ENCODE measurements around the gene KIF5A.
"Not testable (repeated sequence)": the region's sequence is repeated elsewhere in the genome, so short reads cannot be mapped to it uniquely, and the experiment has no call there.

KIF5A gene

GRCh38 chr12:57558864-57559263 is 9.0 kb downstream of the KIF5A start:
- DNase-seq = no peak

GRCh38 chr12:57560516-57560915 is 10.7 kb downstream of the KIF5A start:
- DNase-seq = no peak

- DNase-seq = not testable (repeated sequence)
Measured at GRCh38 chr12:57561117-57561516, 11.3 kb downstream of the KIF5A start.

GRCh38 chr12:57563358-57563757 is 13.5 kb downstream of the KIF5A start:
- no peak for DNase-seq

GRCh38 chr12:57564178-57564740 is 14.4 kb downstream of the KIF5A start:
- no peak for DNase-seq

- DNase-seq = no peak
Measured at GRCh38 chr12:57568838-57569237, 19.0 kb downstream of the KIF5A start.

GRCh38 chr12:57569858-57570257 is 20.0 kb downstream of the KIF5A start:
- no peak for DNase-seq

- DNase-seq = not testable (repeated sequence)
Measured at GRCh38 chr12:57570438-57570837, 20.6 kb downstream of the KIF5A start.

- no peak for DNase-seq
Measured at GRCh38 chr12:57571926-57572762, 22.3 kb downstream of the KIF5A start.

- DNase-seq = no peak
Measured at GRCh38 chr12:57574795-57575194, 25.0 kb downstream of the KIF5A start.

- no peak for DNase-seq
Measured at GRCh38 chr12:57575771-57576612, 26.1 kb downstream of the KIF5A start.

- no peak for DNase-seq
Measured at GRCh38 chr12:57576613-57577160, 26.8 kb downstream of the KIF5A start.

GRCh38 chr12:57577981-57578758 is 28.3 kb downstream of the KIF5A start:
- no peak for DNase-seq

GRCh38 chr12:57579011-57579410 is 29.2 kb downstream of the KIF5A start:
- no peak for DNase-seq

- no peak for DNase-seq
Measured at GRCh38 chr12:57579677-57580465, 30.0 kb downstream of the KIF5A start.

- DNase-seq = no peak
Measured at GRCh38 chr12:57580466-57580795, 30.6 kb downstream of the KIF5A start.

GRCh38 chr12:57581802-57582201 is 32.0 kb downstream of the KIF5A start:
- DNase-seq = no peak

GRCh38 chr12:57582440-57582839 is 32.6 kb downstream of the KIF5A start:
- DNase-seq = no peak

GRCh38 chr12:57583008-57583831 is 33.4 kb downstream of the KIF5A start:
- DNase-seq = peak; percentile 87

- DNase-seq = no peak
Measured at GRCh38 chr12:57584050-57584449, 34.2 kb downstream of the KIF5A start.

GRCh38 chr12:57584690-57585089 is 34.8 kb downstream of the KIF5A start:
- no peak for DNase-seq

Measured in CD4-positive, alpha-beta T cell treated with Interleukin-10 for 1 hour (primary cell).